HG03175 (cell line): ENCODE measurements around the gene SMYD2.

Source experiments
- ATAC-seq: cut with Tn5 transposase; IDR thresholded peaks from one replicate; pipeline ENCODE4 v1.9.1; 2021; ENCODE audit warnings: mild to moderate bottlenecking, moderate library complexity; ENCODE audit not compliant: unreplicated experiment

The SMYD2 gene

GRCh38 chr1:214384373-214385079 is 103.6 kb downstream of the SMYD2 start:
- no peak for ATAC-seq

GRCh38 chr1:214385428-214385827 is 104.5 kb downstream of the SMYD2 start:
- no peak for ATAC-seq

DNA sequence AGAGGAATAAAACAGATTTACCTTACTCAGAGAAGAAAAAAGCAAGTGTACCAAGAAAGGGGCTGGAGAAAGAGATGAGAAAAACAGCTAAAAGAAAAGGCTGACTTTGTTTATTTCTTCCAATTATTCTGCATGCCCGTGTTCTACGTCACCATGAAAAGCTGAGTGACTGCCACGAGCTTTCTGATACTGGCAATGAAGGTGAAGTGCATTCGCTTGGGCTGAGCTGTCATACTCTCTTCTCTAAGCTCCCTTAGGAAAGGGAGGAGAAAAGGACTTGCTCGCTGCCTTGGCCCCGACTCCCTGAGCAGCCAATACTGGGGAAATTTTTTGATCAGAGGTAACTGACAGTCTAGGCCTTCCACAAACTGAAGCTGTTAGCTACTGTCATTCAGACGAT is 105.4 kb downstream of the SMYD2 start:
- ATAC-seq, result no peak
